Measurements from ENCODE around the gene PICK1. TPM values are rescaled to one million over a fixed set of nuclear protein-coding genes. Genes with fewer than 3 reads are reported as not detected.
A peak's percentile ranks its signal among the peaks of the same experiment; 100 is the strongest.

The PICK1 gene
- total and polyA plus RNA-seq, 8 donors, result 12.5 to 55.0 (median 23.3) TPM

- no peak for DNase-seq
- no peak for FAIRE-seq
- Histone ChIP-seq H3K9me3 (no peaks in the 10 kb centered on the region), H3K27me3 (peaks cover 0 to 4% (median 0%) of the 10 kb centered on the region in 4 donors), H3K36me3 (no peaks in the 10 kb centered on the region), H3K27ac (no peak overlapping the region), H3K4me3 (peak overlapping the region in 1 of 4 donors; percentile 35), H3K4me1 (peaks cover 0 to 8% (median 3%) of the 10 kb centered on the region in 3 donors)
- WGBS, 2 donors, result 61 to 68% methylated on average over 11 of the region's 11 CpGs
- TF ChIP-seq CTCF (IDR thresholded peaks at IDR 0.05), result no peak
- intact Hi-C loops (cut with DNase I), result no loop called here
- ATAC-seq, result no peak
These were observed 23.3 kb downstream of the PICK1 start for GRCh38 chr22:38080474-38080849.

- peaks cover 0 to 4% (median 0%) of the 10 kb centered on the region in 4 donors for H3K27me3 ChIP-seq
- H3K9me3 ChIP-seq, result no peaks in the 10 kb centered on the region
- no peak for TF ChIP-seq CTCF (IDR thresholded peaks at IDR 0.05)
- intact Hi-C loops (cut with DNase I), result no loop called here
- peak in 3 of 6 donors; percentile 41 to 78 (median 74) for DNase-seq
- H3K4me3 ChIP-seq, result peak overlapping the region in 3 of 4 donors; percentile 6 to 35 (median 22)
- H3K27ac ChIP-seq, result no peak overlapping the region
- no peak for FAIRE-seq
- H3K36me3 ChIP-seq, result no peaks in the 10 kb centered on the region
- 5% methylated on average over 103 to 110 of the region's 110 CpGs for WGBS, 2 donors
- ATAC-seq, result peak; percentile 46 to 69 (median 62)
- H3K4me1 ChIP-seq, result peaks cover 0 to 8% (median 3%) of the 10 kb centered on the region in 3 donors
These were observed 23.8 kb downstream of the PICK1 start for GRCh38 chr22:38080850-38081635.

GRCh38 chr22:38081636-38081940 is 24.4 kb downstream of the PICK1 start:
- DNase-seq (peak in 1 of 6 donors; percentile 77), FAIRE-seq (no peak), ATAC-seq (no peak)
- no peaks in the 10 kb centered on the region for H3K36me3 ChIP-seq
- no peaks in the 10 kb centered on the region for H3K9me3 ChIP-seq
- H3K27me3 ChIP-seq, result peaks cover 0 to 4% (median 0%) of the 10 kb centered on the region in 4 donors
- intact Hi-C loops (cut with DNase I), result no loop called here
- peaks cover 0 to 8% (median 3%) of the 10 kb centered on the region in 3 donors for H3K4me1 ChIP-seq
- TF ChIP-seq CTCF (IDR thresholded peaks at IDR 0.05), result no peak
- H3K27ac ChIP-seq, result no peak overlapping the region
- 10 to 13% methylated on average over 13 to 17 of the region's 17 CpGs for WGBS, 2 donors
- peak overlapping the region in 2 of 4 donors; percentile 22 to 35 for H3K4me3 ChIP-seq

- H3K27me3 ChIP-seq, result peaks cover 0 to 4% (median 0%) of the 10 kb centered on the region in 4 donors
- ATAC-seq, result peak in 2 of 4 donors; percentile 3 to 9
- WGBS, 2 donors, result 18 to 20% methylated on average over 45 to 52 of the region's 52 CpGs
- intact Hi-C loops (cut with DNase I), result no loop called here
- FAIRE-seq, result no peak
- peak overlapping the region in 1 of 4 donors; percentile 35 for H3K4me3 ChIP-seq
- H3K9me3 ChIP-seq, result no peaks in the 10 kb centered on the region
- peak in 1 of 6 donors; percentile 59 for DNase-seq
- no peaks in the 10 kb centered on the region for H3K36me3 ChIP-seq
- no peak overlapping the region for H3K27ac ChIP-seq
- no peak for TF ChIP-seq CTCF (IDR thresholded peaks at IDR 0.05)
- H3K4me1 ChIP-seq, result peaks cover 0 to 8% (median 3%) of the 10 kb centered on the region in 3 donors
These were observed 25.0 kb downstream of the PICK1 start for GRCh38 chr22:38081941-38082828.
